ENCODE results near the gene SMTNL2.
A peak's percentile ranks its signal among the peaks of the same experiment; 100 is the strongest.

The SMTNL2 gene

DNA sequence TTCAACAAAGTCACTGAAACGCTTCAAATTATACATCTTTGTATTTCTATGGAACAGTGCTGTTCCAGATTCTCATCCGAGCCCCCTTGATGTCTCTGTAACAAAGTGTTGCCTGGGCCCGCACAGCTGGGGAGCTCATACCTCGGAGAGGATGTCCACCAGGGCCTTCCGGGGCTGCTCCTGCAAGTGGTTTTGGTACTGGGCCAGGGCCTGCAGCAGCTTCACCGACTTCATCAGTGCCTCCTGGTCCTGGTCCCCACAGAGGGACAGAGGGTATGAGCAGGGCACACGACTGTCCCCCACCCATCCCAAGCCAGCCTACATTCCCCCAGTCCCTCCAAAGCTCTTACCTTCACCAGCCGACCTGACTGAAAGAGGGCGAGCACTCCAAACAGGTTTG, 30.7 kb upstream of the SMTNL2 start:
- Mint-ChIP-seq H3K9me3 (no peaks in the 10 kb centered on the region), H3K27me3 (no peaks in the 10 kb centered on the region), H3K4me1 (ENCODE audit: low read depth) (peaks cover 31% of the 10 kb centered on the region), H3K27ac (peak overlapping the region; percentile 65), H3K36me3 (ENCODE audit: low read depth) (peaks cover 44% of the 10 kb centered on the region), H3K4me3 (peak overlapping the region; percentile 96)

- Mint-ChIP-seq H3K36me3 (ENCODE audit: low read depth) (peaks cover 39% of the 10 kb centered on the region), H3K4me3 (peak overlapping the region; percentile 96), H3K9me3 (no peaks in the 10 kb centered on the region), H3K4me1 (ENCODE audit: low read depth) (peaks cover 31% of the 10 kb centered on the region), H3K27ac (peak overlapping the region; percentile 76), H3K27me3 (no peaks in the 10 kb centered on the region)
These were observed 29.8 kb upstream of the SMTNL2 start for GRCh38 chr17:4554441-4554996.

GRCh38 chr17:4554997-4555799, 29.1 kb upstream of the SMTNL2 start, which contains the start of gene MYBBP1A:
Gene MYBBP1A, minus strand, starts transcription at chr17:4555384. Its CDS starts 60 bp downstream, at chr17:4555324.
- Mint-ChIP-seq H3K9me3 (no peaks in the 10 kb centered on the region), H3K36me3 (ENCODE audit: low read depth) (peaks cover 35% of the 10 kb centered on the region), H3K27me3 (no peaks in the 10 kb centered on the region), H3K4me3 (peak within 1 kb of the TSS; percentile 96), H3K4me1 (ENCODE audit: low read depth) (peaks cover 31% of the 10 kb centered on the region), H3K27ac (peak within 1 kb of the TSS; percentile 76)

- Mint-ChIP-seq H3K9me3 (no peaks in the 10 kb centered on the region), H3K27ac (peak overlapping the region; percentile 76), H3K36me3 (ENCODE audit: low read depth) (peaks cover 26% of the 10 kb centered on the region), H3K4me1 (ENCODE audit: low read depth) (peaks cover 28% of the 10 kb centered on the region), H3K27me3 (no peaks in the 10 kb centered on the region), H3K4me3 (peak overlapping the region; percentile 96)
These were observed 28.2 kb upstream of the SMTNL2 start for GRCh38 chr17:4555873-4556759.

DNA sequence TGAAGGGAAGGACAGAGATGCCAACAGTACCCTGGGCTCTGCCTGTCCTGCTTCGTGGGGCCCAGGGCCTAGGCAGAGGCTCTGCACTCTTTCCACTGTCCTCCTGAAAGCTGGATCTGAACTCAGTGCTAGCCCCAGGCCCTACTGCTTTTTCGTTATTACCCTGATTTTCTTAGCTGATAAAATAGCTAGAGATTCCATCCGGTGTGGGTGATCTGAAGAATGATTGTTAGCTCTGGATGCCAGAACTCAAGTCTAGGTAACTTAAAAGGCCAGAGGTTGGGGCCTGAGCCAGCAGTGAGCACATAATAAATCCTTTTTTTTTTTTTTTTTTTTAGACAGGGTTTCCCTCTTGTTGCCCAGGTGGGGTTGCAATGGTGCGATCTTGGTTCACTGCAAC, 27.3 kb upstream of the SMTNL2 start:
- Mint-ChIP-seq H3K27me3 (no peaks in the 10 kb centered on the region), H3K4me3 (no peak overlapping the region), H3K9me3 (no peaks in the 10 kb centered on the region), H3K4me1 (ENCODE audit: low read depth) (peaks cover 31% of the 10 kb centered on the region), H3K36me3 (ENCODE audit: low read depth) (peaks cover 18% of the 10 kb centered on the region), H3K27ac (no peak overlapping the region)

DNA sequence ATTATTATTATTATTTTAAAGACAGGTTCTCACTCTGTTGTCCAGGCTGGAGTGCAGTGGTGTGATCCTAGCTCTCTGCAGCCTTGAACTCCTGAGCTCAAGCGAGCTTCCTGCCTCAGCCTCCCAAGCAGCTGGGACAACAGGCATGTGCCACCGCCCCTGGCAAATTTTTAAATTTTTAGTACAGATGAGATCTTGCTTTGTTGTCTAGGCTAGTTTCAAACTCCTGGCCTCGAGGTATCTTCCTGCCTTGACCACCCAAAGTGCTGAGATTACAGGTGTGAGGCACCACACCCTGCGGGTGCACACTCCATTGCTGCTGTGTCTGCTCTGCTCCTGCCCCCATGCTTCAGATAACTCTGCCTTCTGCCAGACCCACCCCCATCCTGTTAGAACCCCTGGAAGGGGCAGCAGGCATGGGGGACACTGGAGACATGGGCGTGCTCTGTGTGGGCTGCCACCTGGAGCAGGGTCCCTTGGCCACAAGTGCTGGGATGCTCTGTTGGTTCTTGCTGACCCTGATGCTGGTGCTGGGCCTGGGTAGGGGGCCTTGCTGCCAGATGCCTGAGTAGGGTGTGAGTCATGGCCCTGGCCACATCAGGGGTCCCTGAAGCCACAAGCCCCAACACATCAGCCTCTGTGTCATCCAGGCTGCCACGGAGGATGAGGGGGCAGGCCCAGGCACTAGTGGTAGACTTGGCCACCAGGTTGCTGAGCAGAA, 26.5 kb upstream of the SMTNL2 start:
- no peak overlapping the region for H3K27ac Mint-ChIP-seq
- H3K27me3 Mint-ChIP-seq = no peaks in the 10 kb centered on the region
- H3K36me3 Mint-ChIP-seq (ENCODE audit: low read depth) = peaks cover 12% of the 10 kb centered on the region
- no peak overlapping the region for H3K4me3 Mint-ChIP-seq
- H3K9me3 Mint-ChIP-seq = no peaks in the 10 kb centered on the region
- peaks cover 39% of the 10 kb centered on the region for H3K4me1 Mint-ChIP-seq (ENCODE audit: low read depth)

DNA sequence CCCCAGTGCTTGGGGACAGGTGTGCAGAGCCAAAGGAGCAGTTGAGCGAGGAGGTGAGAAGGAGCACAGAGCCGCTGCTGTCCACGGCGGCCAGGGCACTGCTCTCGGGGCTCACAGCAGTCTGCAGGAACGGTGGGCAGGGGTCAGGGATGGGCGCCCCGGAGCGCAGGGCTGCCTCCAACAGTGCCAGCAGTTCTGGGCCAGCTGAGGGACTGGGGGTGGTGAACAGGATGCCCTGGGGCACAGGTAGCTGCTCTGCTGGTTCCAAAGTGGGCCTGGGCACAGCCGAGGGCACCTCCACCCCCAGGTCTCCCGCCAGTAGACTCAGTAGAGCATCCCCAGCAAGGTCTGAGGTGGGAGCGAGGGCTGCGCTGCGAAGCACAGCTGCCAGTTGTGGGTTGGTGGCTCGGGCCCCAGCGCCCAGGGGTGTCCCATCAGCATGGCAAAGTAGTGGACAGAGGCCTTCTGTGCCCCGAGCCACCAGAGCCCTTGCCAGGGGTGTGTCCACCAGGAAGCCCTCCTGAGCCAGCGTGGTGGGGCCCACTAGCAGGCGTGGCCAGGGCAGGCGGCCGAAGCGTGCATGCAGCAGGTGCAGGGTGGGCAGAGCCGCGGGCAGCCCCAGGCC, 25.9 kb upstream of the SMTNL2 start:
- Mint-ChIP-seq H3K4me1 (ENCODE audit: low read depth) (peaks cover 45% of the 10 kb centered on the region), H3K4me3 (no peak overlapping the region), H3K27me3 (no peaks in the 10 kb centered on the region), H3K9me3 (no peaks in the 10 kb centered on the region), H3K36me3 (ENCODE audit: low read depth) (peaks cover 12% of the 10 kb centered on the region), H3K27ac (no peak overlapping the region)

GRCh38 chr17:4559139-4559791, 25.1 kb upstream of the SMTNL2 start:
- no peak overlapping the region for H3K27ac Mint-ChIP-seq
- no peak overlapping the region for H3K4me3 Mint-ChIP-seq
- H3K36me3 Mint-ChIP-seq (ENCODE audit: low read depth) = peaks cover 4% of the 10 kb centered on the region
- H3K4me1 Mint-ChIP-seq (ENCODE audit: low read depth) = peaks cover 42% of the 10 kb centered on the region
- H3K9me3 Mint-ChIP-seq = no peaks in the 10 kb centered on the region
- H3K27me3 Mint-ChIP-seq = no peaks in the 10 kb centered on the region

DNA sequence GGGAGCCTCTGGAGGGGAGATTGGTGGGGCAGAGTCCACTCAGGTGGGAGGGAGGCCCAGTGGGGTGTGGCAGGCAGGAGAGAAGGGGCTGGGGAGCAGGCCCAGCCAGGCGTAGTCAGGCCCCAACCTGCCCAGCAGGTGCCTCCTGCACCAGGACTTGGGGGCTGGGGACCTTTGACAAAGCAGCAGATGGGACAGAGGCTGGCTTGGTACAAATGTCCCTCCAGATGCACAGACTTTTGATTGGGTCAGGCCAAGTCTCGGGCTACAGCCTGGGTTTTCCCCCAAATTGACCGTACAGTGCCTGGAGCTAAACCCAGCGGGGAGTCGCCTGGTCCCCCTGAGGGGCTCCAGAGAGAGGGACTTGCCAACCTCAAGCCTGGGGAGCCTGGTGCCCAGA, 24.4 kb upstream of the SMTNL2 start:
- Mint-ChIP-seq H3K36me3 (ENCODE audit: low read depth) (no peaks in the 10 kb centered on the region), H3K4me3 (no peak overlapping the region), H3K27ac (no peak overlapping the region), H3K9me3 (no peaks in the 10 kb centered on the region), H3K27me3 (no peaks in the 10 kb centered on the region), H3K4me1 (ENCODE audit: low read depth) (peaks cover 38% of the 10 kb centered on the region)

DNA sequence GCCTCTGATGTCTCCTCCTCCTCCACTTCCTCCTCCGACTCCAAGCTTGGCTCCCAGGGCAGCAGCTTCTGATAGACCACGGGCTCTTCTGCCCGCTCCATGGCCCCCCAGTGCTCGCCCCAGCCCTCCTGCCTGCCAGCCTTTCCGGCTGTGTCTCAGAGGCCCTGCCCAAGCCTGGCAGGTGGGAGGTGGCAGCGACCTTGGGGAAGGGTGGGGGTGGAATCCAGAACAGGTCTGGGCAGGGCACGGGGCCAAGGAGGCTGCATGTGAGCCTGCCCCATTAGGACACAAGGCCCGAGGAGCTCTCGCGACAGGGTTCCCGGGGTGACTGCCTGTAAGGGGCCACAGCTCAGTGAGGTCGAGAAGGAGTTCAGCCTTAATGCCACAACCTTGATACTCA, 23.9 kb upstream of the SMTNL2 start, which contains the start of gene GGT6:
TSS of gene GGT6 (minus strand) at position 157 of the 400 bp plus-strand sequence. CDS start at position 101, 56 bp downstream.
- Mint-ChIP-seq H3K27me3 (no peaks in the 10 kb centered on the region), H3K9me3 (no peaks in the 10 kb centered on the region), H3K4me3 (no peak within 1 kb of the TSS), H3K4me1 (ENCODE audit: low read depth) (peaks cover 39% of the 10 kb centered on the region), H3K27ac (no peak within 1 kb of the TSS), H3K36me3 (ENCODE audit: low read depth) (no peaks in the 10 kb centered on the region)

DNA sequence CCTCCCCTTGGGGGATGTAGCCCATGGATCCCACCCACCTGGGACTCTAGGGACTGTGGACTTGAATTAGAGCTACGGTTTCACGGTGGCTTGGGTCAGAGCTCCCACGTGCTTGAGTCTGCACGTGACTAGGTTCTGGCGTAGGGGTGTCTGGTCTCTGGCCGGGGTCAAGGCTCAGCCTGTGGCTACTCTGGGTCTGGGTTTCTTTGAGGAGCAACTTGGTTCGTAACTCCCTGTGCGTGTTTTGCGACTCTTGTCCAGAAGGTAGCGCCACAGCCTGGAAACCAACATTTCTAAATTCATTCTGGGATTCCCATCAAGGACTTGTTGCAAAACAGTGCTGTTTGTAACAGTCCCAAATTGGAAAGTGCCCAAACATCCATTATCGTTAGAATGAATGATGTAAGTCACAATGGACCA, 23.5 kb upstream of the SMTNL2 start:
- no peaks in the 10 kb centered on the region for H3K36me3 Mint-ChIP-seq (ENCODE audit: low read depth)
- peaks cover 40% of the 10 kb centered on the region for H3K4me1 Mint-ChIP-seq (ENCODE audit: low read depth)
- no peaks in the 10 kb centered on the region for H3K27me3 Mint-ChIP-seq
- H3K4me3 Mint-ChIP-seq = no peak overlapping the region
- H3K27ac Mint-ChIP-seq = no peak overlapping the region
- no peaks in the 10 kb centered on the region for H3K9me3 Mint-ChIP-seq

GRCh38 chr17:4562015-4562969, 22.0 kb upstream of the SMTNL2 start:
- Mint-ChIP-seq H3K27me3 (no peaks in the 10 kb centered on the region), H3K36me3 (ENCODE audit: low read depth) (no peaks in the 10 kb centered on the region), H3K9me3 (no peaks in the 10 kb centered on the region), H3K4me3 (no peak overlapping the region), H3K27ac (peak overlapping the region; percentile 63), H3K4me1 (ENCODE audit: low read depth) (peaks cover 36% of the 10 kb centered on the region)
